ENCODE measurements around the gene ALG14.

- no peak for TF ChIP-seq CTCF (IDR thresholded peaks at IDR 0.05; ENCODE audit: low read depth, low read length)
- TF ChIP-seq EZH2phosphoT487 (IDR thresholded peaks at IDR 0.05; ENCODE audit: low read depth), result no peak
Measured at GRCh38 chr1:94935476-94935875, 137.3 kb downstream of the ALG14 start.
